GM23338 (cell line): Measurements from ENCODE around the gene ODAM.

Experiments
- EZH2 ChIP-seq: fragments of 200-600 bp; sonication (generic); IDR thresholded peaks from one replicate; pipeline ENCODE4 v1.8.0; 2017; ENCODE audit warnings: antibody characterized with exemption, mild to moderate bottlenecking, low read depth; ENCODE audit not compliant: unreplicated experiment
- EZH2phosphoT487 ChIP-seq: fragments of 200-600 bp; sonication (generic); IDR thresholded peaks from one replicate; pipeline ENCODE4 v1.8.1; 2018; ENCODE audit warnings: antibody characterized with exemption; ENCODE audit not compliant: unreplicated experiment
- JUNB ChIP-seq: IDR thresholded peaks from one replicate; pipeline ENCODE4 v1.6.1; 2016; ENCODE audit warnings: antibody characterized with exemption; ENCODE audit not compliant: unreplicated experiment
- POLR2AphosphoS5 ChIP-seq: IDR thresholded peaks from 2 replicates; pipeline ENCODE4 v1.6.1; 2016; ENCODE audit warnings: antibody characterized with exemption, low read depth
- ZNF114 ChIP-seq: fragments of 250-450 bp; sonication (Bioruptor Pico); IDR thresholded peaks from 2 replicates; pipeline ENCODE4 v1.5.0; 2020; ENCODE audit warnings: mild to moderate bottlenecking, moderate library complexity
- TF ChIP-seq, protein P1 (sequence below), 2 experiments: fragments of 200-600 bp in 1 of 2; sonication (generic) in 1 of 2; conservative IDR thresholded peaks; 2 replicates each; pipeline versions ENCODE4 v1.5.1 to v1.6.1; 2016 to 2017; ENCODE audit warnings: antibody characterized with exemption in 2 of 2, low read depth in 2 of 2, mild to moderate bottlenecking in 2 of 2, moderate library complexity in 1 of 2
- TF ChIP-seq, protein P2 (sequence below): IDR thresholded peaks from one replicate; pipeline ENCODE4 v1.6.1; 2018; ENCODE audit warnings: antibody characterized with exemption; ENCODE audit not compliant: unreplicated experiment
- TF ChIP-seq, protein P3 (sequence below): fragments of 250-450 bp; sonication (Bioruptor Pico); IDR thresholded peaks from 2 replicates; pipeline ENCODE4 v1.5.0; 2020; ENCODE audit warnings: mild to moderate bottlenecking, moderate library complexity
- TF ChIP-seq, protein P4 (sequence below): IDR thresholded peaks from 2 replicates; pipeline ENCODE4 v1.6.1; 2016; ENCODE audit warnings: antibody characterized with exemption

DNA sequence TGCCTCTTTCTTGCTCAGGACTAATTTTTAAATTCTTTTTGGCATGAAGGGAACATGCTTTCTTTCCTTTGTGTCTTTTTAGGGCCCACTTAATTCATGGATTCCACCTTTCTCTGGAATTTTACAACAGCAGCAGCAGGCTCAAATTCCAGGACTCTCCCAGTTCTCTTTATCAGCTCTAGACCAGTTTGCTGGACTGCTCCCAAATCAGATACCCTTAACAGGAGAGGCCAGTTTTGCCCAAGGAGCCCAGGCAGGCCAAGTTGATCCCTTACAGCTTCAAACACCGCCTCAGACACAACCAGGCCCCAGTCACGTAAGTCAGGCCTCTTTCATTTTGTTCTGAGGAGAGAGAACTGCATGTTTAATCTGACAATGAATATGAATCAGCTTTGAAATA, 2.3 kb downstream of the ODAM start:
- TF ChIP-seq POLR2AphosphoS5 (no peak), EZH2phosphoT487 (no peak), JUNB (no peak), EZH2 (no peak), ZNF114 (CRISPR knock-in tag) (no peak)
- TF ChIP-seq, protein P1, sequence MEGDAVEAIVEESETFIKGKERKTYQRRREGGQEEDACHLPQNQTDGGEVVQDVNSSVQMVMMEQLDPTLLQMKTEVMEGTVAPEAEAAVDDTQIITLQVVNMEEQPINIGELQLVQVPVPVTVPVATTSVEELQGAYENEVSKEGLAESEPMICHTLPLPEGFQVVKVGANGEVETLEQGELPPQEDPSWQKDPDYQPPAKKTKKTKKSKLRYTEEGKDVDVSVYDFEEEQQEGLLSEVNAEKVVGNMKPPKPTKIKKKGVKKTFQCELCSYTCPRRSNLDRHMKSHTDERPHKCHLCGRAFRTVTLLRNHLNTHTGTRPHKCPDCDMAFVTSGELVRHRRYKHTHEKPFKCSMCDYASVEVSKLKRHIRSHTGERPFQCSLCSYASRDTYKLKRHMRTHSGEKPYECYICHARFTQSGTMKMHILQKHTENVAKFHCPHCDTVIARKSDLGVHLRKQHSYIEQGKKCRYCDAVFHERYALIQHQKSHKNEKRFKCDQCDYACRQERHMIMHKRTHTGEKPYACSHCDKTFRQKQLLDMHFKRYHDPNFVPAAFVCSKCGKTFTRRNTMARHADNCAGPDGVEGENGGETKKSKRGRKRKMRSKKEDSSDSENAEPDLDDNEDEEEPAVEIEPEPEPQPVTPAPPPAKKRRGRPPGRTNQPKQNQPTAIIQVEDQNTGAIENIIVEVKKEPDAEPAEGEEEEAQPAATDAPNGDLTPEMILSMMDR (conservative IDR thresholded peaks at IDR 0.05; ENCODE audit: low read depth in 2 of 2), result no peak
- TF ChIP-seq, protein P2, sequence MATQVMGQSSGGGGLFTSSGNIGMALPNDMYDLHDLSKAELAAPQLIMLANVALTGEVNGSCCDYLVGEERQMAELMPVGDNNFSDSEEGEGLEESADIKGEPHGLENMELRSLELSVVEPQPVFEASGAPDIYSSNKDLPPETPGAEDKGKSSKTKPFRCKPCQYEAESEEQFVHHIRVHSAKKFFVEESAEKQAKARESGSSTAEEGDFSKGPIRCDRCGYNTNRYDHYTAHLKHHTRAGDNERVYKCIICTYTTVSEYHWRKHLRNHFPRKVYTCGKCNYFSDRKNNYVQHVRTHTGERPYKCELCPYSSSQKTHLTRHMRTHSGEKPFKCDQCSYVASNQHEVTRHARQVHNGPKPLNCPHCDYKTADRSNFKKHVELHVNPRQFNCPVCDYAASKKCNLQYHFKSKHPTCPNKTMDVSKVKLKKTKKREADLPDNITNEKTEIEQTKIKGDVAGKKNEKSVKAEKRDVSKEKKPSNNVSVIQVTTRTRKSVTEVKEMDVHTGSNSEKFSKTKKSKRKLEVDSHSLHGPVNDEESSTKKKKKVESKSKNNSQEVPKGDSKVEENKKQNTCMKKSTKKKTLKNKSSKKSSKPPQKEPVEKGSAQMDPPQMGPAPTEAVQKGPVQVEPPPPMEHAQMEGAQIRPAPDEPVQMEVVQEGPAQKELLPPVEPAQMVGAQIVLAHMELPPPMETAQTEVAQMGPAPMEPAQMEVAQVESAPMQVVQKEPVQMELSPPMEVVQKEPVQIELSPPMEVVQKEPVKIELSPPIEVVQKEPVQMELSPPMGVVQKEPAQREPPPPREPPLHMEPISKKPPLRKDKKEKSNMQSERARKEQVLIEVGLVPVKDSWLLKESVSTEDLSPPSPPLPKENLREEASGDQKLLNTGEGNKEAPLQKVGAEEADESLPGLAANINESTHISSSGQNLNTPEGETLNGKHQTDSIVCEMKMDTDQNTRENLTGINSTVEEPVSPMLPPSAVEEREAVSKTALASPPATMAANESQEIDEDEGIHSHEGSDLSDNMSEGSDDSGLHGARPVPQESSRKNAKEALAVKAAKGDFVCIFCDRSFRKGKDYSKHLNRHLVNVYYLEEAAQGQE, result no peak
- TF ChIP-seq, protein P3, sequence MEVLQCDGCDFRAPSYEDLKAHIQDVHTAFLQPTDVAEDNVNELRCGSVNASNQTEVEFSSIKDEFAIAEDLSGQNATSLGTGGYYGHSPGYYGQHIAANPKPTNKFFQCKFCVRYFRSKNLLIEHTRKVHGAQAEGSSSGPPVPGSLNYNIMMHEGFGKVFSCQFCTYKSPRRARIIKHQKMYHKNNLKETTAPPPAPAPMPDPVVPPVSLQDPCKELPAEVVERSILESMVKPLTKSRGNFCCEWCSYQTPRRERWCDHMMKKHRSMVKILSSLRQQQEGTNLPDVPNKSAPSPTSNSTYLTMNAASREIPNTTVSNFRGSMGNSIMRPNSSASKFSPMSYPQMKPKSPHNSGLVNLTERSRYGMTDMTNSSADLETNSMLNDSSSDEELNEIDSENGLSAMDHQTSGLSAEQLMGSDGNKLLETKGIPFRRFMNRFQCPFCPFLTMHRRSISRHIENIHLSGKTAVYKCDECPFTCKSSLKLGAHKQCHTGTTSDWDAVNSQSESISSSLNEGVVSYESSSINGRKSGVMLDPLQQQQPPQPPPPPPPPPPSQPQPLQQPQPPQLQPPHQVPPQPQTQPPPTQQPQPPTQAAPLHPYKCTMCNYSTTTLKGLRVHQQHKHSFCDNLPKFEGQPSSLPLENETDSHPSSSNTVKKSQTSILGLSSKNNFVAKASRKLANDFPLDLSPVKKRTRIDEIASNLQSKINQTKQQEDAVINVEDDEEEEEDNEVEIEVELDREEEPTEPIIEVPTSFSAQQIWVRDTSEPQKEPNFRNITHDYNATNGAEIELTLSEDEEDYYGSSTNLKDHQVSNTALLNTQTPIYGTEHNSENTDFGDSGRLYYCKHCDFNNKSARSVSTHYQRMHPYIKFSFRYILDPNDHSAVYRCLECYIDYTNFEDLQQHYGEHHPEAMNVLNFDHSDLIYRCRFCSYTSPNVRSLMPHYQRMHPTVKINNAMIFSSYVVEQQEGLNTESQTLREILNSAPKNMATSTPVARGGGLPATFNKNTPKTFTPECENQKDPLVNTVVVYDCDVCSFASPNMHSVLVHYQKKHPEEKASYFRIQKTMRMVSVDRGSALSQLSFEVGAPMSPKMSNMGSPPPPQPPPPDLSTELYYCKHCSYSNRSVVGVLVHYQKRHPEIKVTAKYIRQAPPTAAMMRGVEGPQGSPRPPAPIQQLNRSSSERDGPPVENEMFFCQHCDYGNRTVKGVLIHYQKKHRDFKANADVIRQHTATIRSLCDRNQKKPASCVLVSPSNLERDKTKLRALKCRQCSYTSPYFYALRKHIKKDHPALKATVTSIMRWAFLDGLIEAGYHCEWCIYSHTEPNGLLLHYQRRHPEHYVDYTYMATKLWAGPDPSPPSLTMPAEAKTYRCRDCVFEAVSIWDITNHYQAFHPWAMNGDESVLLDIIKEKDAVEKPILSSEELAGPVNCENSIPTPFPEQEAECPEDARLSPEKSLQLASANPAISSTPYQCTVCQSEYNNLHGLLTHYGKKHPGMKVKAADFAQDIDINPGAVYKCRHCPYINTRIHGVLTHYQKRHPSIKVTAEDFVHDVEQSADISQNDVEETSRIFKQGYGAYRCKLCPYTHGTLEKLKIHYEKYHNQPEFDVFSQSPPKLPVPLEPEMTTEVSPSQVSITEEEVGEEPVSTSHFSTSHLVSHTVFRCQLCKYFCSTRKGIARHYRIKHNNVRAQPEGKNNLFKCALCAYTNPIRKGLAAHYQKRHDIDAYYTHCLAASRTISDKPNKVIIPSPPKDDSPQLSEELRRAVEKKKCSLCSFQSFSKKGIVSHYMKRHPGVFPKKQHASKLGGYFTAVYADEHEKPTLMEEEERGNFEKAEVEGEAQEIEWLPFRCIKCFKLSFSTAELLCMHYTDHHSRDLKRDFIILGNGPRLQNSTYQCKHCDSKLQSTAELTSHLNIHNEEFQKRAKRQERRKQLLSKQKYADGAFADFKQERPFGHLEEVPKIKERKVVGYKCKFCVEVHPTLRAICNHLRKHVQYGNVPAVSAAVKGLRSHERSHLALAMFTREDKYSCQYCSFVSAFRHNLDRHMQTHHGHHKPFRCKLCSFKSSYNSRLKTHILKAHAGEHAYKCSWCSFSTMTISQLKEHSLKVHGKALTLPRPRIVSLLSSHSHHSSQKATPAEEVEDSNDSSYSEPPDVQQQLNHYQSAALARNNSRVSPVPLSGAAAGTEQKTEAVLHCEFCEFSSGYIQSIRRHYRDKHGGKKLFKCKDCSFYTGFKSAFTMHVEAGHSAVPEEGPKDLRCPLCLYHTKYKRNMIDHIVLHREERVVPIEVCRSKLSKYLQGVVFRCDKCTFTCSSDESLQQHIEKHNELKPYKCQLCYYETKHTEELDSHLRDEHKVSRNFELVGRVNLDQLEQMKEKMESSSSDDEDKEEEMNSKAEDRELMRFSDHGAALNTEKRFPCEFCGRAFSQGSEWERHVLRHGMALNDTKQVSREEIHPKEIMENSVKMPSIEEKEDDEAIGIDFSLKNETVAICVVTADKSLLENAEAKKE (CRISPR knock-in tag), result no peak
- TF ChIP-seq, protein P4, sequence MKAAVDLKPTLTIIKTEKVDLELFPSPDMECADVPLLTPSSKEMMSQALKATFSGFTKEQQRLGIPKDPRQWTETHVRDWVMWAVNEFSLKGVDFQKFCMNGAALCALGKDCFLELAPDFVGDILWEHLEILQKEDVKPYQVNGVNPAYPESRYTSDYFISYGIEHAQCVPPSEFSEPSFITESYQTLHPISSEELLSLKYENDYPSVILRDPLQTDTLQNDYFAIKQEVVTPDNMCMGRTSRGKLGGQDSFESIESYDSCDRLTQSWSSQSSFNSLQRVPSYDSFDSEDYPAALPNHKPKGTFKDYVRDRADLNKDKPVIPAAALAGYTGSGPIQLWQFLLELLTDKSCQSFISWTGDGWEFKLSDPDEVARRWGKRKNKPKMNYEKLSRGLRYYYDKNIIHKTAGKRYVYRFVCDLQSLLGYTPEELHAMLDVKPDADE, result no peak
